Neural progenitor cell (in vitro differentiated cells): Measurements from ENCODE around the gene GFRA4. TPM values are rescaled to one million over a fixed set of nuclear protein-coding genes. Genes with fewer than 3 reads are reported as not detected.

Experiments
- DNase-seq: peaks from one replicate; pipeline ENCODE4 v3.0.0-alpha.2; 2016; ENCODE audit warnings: low spot score
- H2AFZ ChIP-seq: fragments of 200-600 bp; sonication (generic); replicated peaks from 2 replicates; pipeline ENCODE4 v1.6.1; 2016; ENCODE audit warnings: antibody characterized with exemption
- H3F3A ChIP-seq: fragments of 200-600 bp; sonication (generic); 2 replicates; pipeline ENCODE4 v1.6.1; 2016; ENCODE audit warnings: antibody characterized with exemption, low read depth
- H3K27ac ChIP-seq: fragments of 200-600 bp; sonication (generic); 2 replicates; pipeline ENCODE4 v1.5.1; 2016; ENCODE audit warnings: mild to moderate bottlenecking
- H3K27me3 ChIP-seq: fragments of 200-600 bp; sonication (generic); 2 replicates; pipeline ENCODE4 v1.6.1; 2016; ENCODE audit warnings: mild to moderate bottlenecking, moderate library complexity
- H3K36me3 ChIP-seq: fragments of 200-600 bp; sonication (generic); 2 replicates; pipeline ENCODE4 v1.5.1; 2016
- H3K4me1 ChIP-seq: fragments of 200-600 bp; sonication (generic); 2 replicates; pipeline ENCODE4 v1.6.1; 2016; ENCODE audit warnings: mixed run types
- H3K4me2 ChIP-seq: fragments of 200-600 bp; sonication (generic); 2 replicates; pipeline ENCODE4 v1.6.1; 2016
- H3K4me3 ChIP-seq: fragments of 200-600 bp; sonication (generic); 2 replicates; pipeline ENCODE4 v1.5.1; 2016
- H3K79me2 ChIP-seq: fragments of 200-600 bp; sonication (generic); 2 replicates; pipeline ENCODE4 v1.6.1; 2016; ENCODE audit warnings: low read depth
- H3K9ac ChIP-seq: fragments of 200-600 bp; sonication (generic); 2 replicates; pipeline ENCODE4 v1.6.1; 2016
- H3K9me3 ChIP-seq: fragments of 200-600 bp; sonication (generic); 2 replicates; pipeline ENCODE4 v1.5.1; 2016; ENCODE audit warnings: low read depth
- H4K20me1 ChIP-seq: fragments of 200-600 bp; sonication (generic); 2 replicates; pipeline ENCODE4 v1.6.1; 2016; ENCODE audit warnings: low read depth
- H3K27ac Mint-ChIP-seq: 3 replicates; pipeline ENCODE4 v1.8.0; 2021; ENCODE audit warnings: mixed read lengths
- H3K27me3 Mint-ChIP-seq: 2 replicates; pipeline ENCODE4 v1.8.0; 2022; ENCODE audit warnings: low read depth, mild to moderate bottlenecking, inconsistent platforms, moderate library complexity, mixed read lengths; ENCODE audit not compliant: insufficient read depth
- H3K36me3 Mint-ChIP-seq: 3 replicates; pipeline ENCODE4 v1.8.0; 2021; ENCODE audit warnings: mixed read lengths
- H3K4me1 Mint-ChIP-seq: 3 replicates; pipeline ENCODE4 v1.8.0; 2021; ENCODE audit warnings: mixed read lengths
- H3K4me3 Mint-ChIP-seq: 3 replicates; pipeline ENCODE4 v1.8.0; 2021; ENCODE audit warnings: mild to moderate bottlenecking, moderate library complexity, mixed read lengths
- H3K9me3 Mint-ChIP-seq: 3 replicates; pipeline ENCODE4 v1.8.0; 2020; ENCODE audit warnings: mixed read lengths
- EZH2 ChIP-seq: fragments of 200-600 bp; sonication (generic); IDR thresholded peaks from 2 replicates; pipeline ENCODE4 v1.6.1; 2017; ENCODE audit warnings: antibody characterized with exemption, mild to moderate bottlenecking, moderate library complexity
- EZH2phosphoT487 ChIP-seq: fragments of 200-600 bp; sonication (generic); IDR thresholded peaks from 2 replicates; pipeline ENCODE4 v1.6.1; 2017; ENCODE audit warnings: antibody characterized with exemption
- total RNA-seq: library from RNA; depleted of rRNA; stranded (reverse); fragments of >200 nt; gene quantifications from 2 replicates; pipeline ENCODE4 v1.2.3, GENCODE V29; 2015; ENCODE audit warnings: low replicate concordance
- TF ChIP-seq, protein P1 (sequence below): fragments of 200-600 bp; sonication (generic); IDR thresholded peaks from 2 replicates; pipeline ENCODE4 v1.5.1; 2017; ENCODE audit warnings: antibody characterized with exemption, mild to moderate bottlenecking

Gene GFRA4
- total RNA-seq, 1 donor from 2014 or later: not detected

DNA sequence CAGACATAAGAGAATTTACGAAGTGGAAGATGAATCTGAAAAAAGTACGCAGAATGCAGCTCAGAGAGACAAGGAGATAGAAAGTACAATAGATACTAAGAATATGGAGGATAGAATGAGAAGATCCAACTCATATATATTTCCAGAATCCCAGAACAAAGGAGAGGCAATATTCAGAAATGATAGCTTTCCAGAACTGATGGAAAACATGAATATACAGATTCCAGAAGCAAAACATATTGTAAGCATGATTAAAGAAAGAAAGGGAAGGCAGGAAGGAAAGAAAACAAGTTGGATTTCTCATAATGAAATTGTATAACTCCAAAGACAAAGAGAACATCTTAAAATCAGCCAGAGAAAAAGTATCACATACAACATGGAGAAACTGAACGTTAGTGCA is 22.9 kb downstream of the GFRA4 start:
- DNase-seq: no peak
- Histone ChIP-seq H3K9ac (no peak overlapping the region), H4K20me1 (no peaks in the 10 kb centered on the region), H3K4me1 (no peaks in the 10 kb centered on the region), H3K79me2 (no peaks in the 10 kb centered on the region), H3K4me3 (no peak overlapping the region), H2AFZ (no peak overlapping the region), H3K36me3 (peaks cover 6% of the 10 kb centered on the region), H3K27me3 (no peaks in the 10 kb centered on the region), H3K27ac (no peak overlapping the region), H3K4me2 (no peak overlapping the region), H3F3A (no peaks in the 10 kb centered on the region), H3K9me3 (no peaks in the 10 kb centered on the region)
- Mint-ChIP-seq H3K27ac (no peak overlapping the region), H3K9me3 (peaks cover 7% of the 10 kb centered on the region), H3K4me1 (no peaks in the 10 kb centered on the region), H3K27me3 (peaks cover 2% of the 10 kb centered on the region), H3K4me3 (no peak overlapping the region), H3K36me3 (peaks cover 26% of the 10 kb centered on the region)
- TF ChIP-seq, protein P1, sequence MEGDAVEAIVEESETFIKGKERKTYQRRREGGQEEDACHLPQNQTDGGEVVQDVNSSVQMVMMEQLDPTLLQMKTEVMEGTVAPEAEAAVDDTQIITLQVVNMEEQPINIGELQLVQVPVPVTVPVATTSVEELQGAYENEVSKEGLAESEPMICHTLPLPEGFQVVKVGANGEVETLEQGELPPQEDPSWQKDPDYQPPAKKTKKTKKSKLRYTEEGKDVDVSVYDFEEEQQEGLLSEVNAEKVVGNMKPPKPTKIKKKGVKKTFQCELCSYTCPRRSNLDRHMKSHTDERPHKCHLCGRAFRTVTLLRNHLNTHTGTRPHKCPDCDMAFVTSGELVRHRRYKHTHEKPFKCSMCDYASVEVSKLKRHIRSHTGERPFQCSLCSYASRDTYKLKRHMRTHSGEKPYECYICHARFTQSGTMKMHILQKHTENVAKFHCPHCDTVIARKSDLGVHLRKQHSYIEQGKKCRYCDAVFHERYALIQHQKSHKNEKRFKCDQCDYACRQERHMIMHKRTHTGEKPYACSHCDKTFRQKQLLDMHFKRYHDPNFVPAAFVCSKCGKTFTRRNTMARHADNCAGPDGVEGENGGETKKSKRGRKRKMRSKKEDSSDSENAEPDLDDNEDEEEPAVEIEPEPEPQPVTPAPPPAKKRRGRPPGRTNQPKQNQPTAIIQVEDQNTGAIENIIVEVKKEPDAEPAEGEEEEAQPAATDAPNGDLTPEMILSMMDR: no peak
- TF ChIP-seq EZH2: no peak
- TF ChIP-seq EZH2phosphoT487: no peak

DNA sequence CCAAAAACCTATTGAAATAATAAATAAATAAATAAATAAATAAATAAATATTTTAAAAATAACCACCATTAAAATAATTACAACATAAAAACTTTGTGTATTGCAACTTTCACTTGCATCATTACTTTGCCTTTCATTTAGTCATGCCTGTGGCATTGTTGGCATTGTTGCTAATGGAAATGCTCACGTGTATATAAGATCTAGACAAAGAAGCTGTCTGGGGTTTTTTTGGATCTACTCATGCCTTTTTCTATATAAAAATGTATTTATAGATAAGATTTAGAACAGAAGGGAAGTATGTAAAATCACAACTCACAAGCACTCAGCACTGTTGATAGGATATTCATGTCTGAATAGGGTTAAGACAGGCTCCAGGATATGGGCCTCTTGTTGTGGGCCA is 27.9 kb downstream of the GFRA4 start:
- Mint-ChIP-seq H3K36me3 (peaks cover 13% of the 10 kb centered on the region), H3K4me3 (no peak overlapping the region), H3K9me3 (peaks cover 2% of the 10 kb centered on the region), H3K4me1 (no peaks in the 10 kb centered on the region), H3K27ac (no peak overlapping the region), H3K27me3 (no peaks in the 10 kb centered on the region)
- no peaks in the 10 kb centered on the region for H3K27me3 ChIP-seq
- no peak overlapping the region for H3K27ac ChIP-seq
- no peaks in the 10 kb centered on the region for H3F3A ChIP-seq
- H3K9me3 ChIP-seq: no peaks in the 10 kb centered on the region
- H3K4me1 ChIP-seq: peaks cover under 1% of the 10 kb centered on the region
- H3K79me2 ChIP-seq: no peaks in the 10 kb centered on the region
- no peaks in the 10 kb centered on the region for H4K20me1 ChIP-seq
- no peak overlapping the region for H3K4me3 ChIP-seq
- H2AFZ ChIP-seq: no peak overlapping the region
- H3K36me3 ChIP-seq: peaks cover 6% of the 10 kb centered on the region
- TF ChIP-seq, protein P1: no peak
- TF ChIP-seq EZH2: no peak
- no peak for TF ChIP-seq EZH2phosphoT487
- DNase-seq: no peak
- no peak overlapping the region for H3K9ac ChIP-seq
- H3K4me2 ChIP-seq: no peak overlapping the region

DNA sequence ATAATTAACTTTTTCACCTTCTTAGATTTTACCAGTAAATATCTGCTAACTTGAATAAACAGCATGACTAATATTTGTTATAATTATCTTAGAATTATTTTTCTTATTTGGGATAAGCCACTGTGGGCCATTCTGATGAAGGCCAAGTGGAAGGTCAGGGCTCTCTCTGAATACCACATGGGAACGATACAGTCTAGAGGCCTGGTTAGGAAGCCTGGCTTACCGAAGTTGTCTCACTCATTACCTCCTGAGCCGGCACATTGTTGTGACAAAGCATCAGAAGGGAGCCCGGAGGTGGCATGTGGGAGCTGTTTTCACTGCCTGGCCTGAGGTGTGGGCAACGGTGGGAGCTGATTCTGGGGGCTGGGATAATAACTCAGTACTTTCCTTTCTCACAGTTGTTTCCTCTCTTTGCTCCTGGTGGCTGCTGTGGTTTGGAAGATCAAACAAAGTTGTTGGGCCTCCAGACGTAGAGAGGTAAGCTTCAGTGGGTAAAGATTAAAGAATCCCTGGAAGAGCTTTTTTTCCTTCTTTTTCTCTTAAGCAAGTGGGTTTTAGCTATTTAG is 29.2 kb downstream of the GFRA4 start:
- no peaks in the 10 kb centered on the region for H3F3A ChIP-seq
- no peaks in the 10 kb centered on the region for H3K27me3 ChIP-seq
- Mint-ChIP-seq H3K4me1 (no peaks in the 10 kb centered on the region), H3K9me3 (no peaks in the 10 kb centered on the region), H3K4me3 (no peak overlapping the region), H3K27me3 (no peaks in the 10 kb centered on the region), H3K36me3 (peaks cover 11% of the 10 kb centered on the region), H3K27ac (no peak overlapping the region)
- no peak for DNase-seq
- peaks cover 10% of the 10 kb centered on the region for H3K4me1 ChIP-seq
- no peaks in the 10 kb centered on the region for H3K79me2 ChIP-seq
- H4K20me1 ChIP-seq: no peaks in the 10 kb centered on the region
- H3K9ac ChIP-seq: no peak overlapping the region
- no peaks in the 10 kb centered on the region for H3K9me3 ChIP-seq
- no peak overlapping the region for H2AFZ ChIP-seq
- no peak overlapping the region for H3K27ac ChIP-seq
- H3K4me2 ChIP-seq: no peak overlapping the region
- H3K4me3 ChIP-seq: no peak overlapping the region
- TF ChIP-seq EZH2phosphoT487 (no peak), EZH2 (no peak)
- TF ChIP-seq, protein P1: no peak
- H3K36me3 ChIP-seq: no peaks in the 10 kb centered on the region
